WTC11 (cell line): ENCODE results near the gene ZSCAN10. TPM values are rescaled to one million over a fixed set of nuclear protein-coding genes. Genes with fewer than 3 reads are reported as not detected.
A peak's percentile ranks its signal among the peaks of the same experiment; 100 is the strongest.
"Not testable (repeated sequence)": the region's sequence is repeated elsewhere in the genome, so short reads cannot be mapped to it uniquely, and the experiment has no call there.

Experiments
- ATAC-seq: fragments of 200-7000 bp; cut with Tn5 transposase; 2 replicates; pipeline ENCODE4 v1.10.0; 2021; ENCODE audit warnings: mild to moderate bottlenecking, moderate library complexity
- CTCF ChIA-PET: fragments of 300-600 bp; sonication (Branson Sonifier 250); formaldehyde crosslinking; loops from one replicate; lab custom pipeline; 2021; ENCODE audit warnings: antibody characterized with exemption; lab: Charles Lee
- POLR2A ChIA-PET: fragments of 350-600 bp; sonication (Branson Sonifier 250); formaldehyde crosslinking; loops from one replicate; lab custom pipeline; 2021; ENCODE audit warnings: antibody characterized with exemption; lab: Charles Lee
- DNase-seq: peaks from one replicate; pipeline ENCODE4 v3.0.0; 2021; ENCODE audit warnings: low spot score
- H3K27ac Mint-ChIP-seq: 2 replicates; pipeline ENCODE4 v1.8.0; 2021; ENCODE audit warnings: mixed read lengths
- H3K27me3 Mint-ChIP-seq: 2 replicates; pipeline ENCODE4 v1.8.0; 2021; ENCODE audit warnings: low read depth, mild to moderate bottlenecking, moderate library complexity, mixed read lengths
- H3K36me3 Mint-ChIP-seq: 2 replicates; pipeline ENCODE4 v1.8.0; 2021; ENCODE audit warnings: mixed read lengths
- H3K4me1 Mint-ChIP-seq: 2 replicates; pipeline ENCODE4 v1.8.0; 2022; ENCODE audit warnings: mixed read lengths
- H3K4me3 Mint-ChIP-seq: 2 replicates; pipeline ENCODE4 v1.8.0; 2021; ENCODE audit warnings: mild to moderate bottlenecking, moderate library complexity, mixed read lengths
- H3K9me3 Mint-ChIP-seq: 2 replicates; pipeline ENCODE4 v1.8.0; 2021; ENCODE audit warnings: mixed read lengths
- CREM ChIP-seq: sonication (generic); formaldehyde crosslinking; IDR thresholded peaks from 2 replicates; pipeline ENCODE4 v1.8.1; 2022; ENCODE audit warnings: mild to moderate bottlenecking, missing genetic modification reagents, moderate library complexity
- MYBL2 ChIP-seq: sonication (generic); formaldehyde crosslinking; IDR thresholded peaks from 2 replicates; pipeline ENCODE4 v1.8.1; 2023; ENCODE audit warnings: mild to moderate bottlenecking, moderate library complexity, missing genetic modification reagents
- OVOL2 ChIP-seq: fragments of 250-450 bp; sonication (Bioruptor Pico); IDR thresholded peaks from 2 replicates; pipeline ENCODE4 v1.9.0; 2021; ENCODE audit warnings: mild to moderate bottlenecking, borderline replicate concordance
- RORB ChIP-seq: fragments of 250-450 bp; sonication (Bioruptor Pico); IDR thresholded peaks from 2 replicates; pipeline ENCODE4 v1.9.0; 2021; ENCODE audit warnings: mild to moderate bottlenecking
- SP1 ChIP-seq: sonication (generic); formaldehyde crosslinking; conservative IDR thresholded peaks from 2 replicates; pipeline ENCODE4 v1.8.1; 2022; ENCODE audit warnings: missing genetic modification reagents
- TEAD1 ChIP-seq: sonication (generic); formaldehyde crosslinking; IDR thresholded peaks from 2 replicates; pipeline ENCODE4 v1.8.0; 2022; ENCODE audit warnings: mild to moderate bottlenecking, missing genetic modification reagents
- ZNF121 ChIP-seq: sonication (generic); formaldehyde crosslinking; IDR thresholded peaks from 2 replicates; pipeline ENCODE4 v1.8.0; 2023; ENCODE audit warnings: missing genetic modification reagents
- ZNF138 ChIP-seq: sonication (generic); formaldehyde crosslinking; conservative IDR thresholded peaks from 2 replicates; pipeline ENCODE4 v1.8.1; 2022; ENCODE audit warnings: mild to moderate bottlenecking, moderate library complexity, missing genetic modification reagents
- total RNA-seq: library from RNA; stranded (reverse); gene quantifications from 3 replicates; pipeline ENCODE4 v1.2.3, GENCODE V29; 2021
- TF ChIP-seq, protein P1 (sequence below): sonication (generic); formaldehyde crosslinking; IDR thresholded peaks from 2 replicates; pipeline ENCODE4 v1.8.0; 2022; ENCODE audit warnings: mild to moderate bottlenecking, missing genetic modification reagents
- TF ChIP-seq, protein P2 (sequence below): sonication (generic); formaldehyde crosslinking; IDR thresholded peaks from 2 replicates; pipeline ENCODE4 v1.8.0; 2022; ENCODE audit warnings: mild to moderate bottlenecking, missing genetic modification reagents
- TF ChIP-seq, protein P3 (sequence below): sonication (generic); formaldehyde crosslinking; IDR thresholded peaks from 2 replicates; pipeline ENCODE4 v1.8.1; 2023; ENCODE audit warnings: mild to moderate bottlenecking, missing genetic modification reagents

ZSCAN10 gene
- total RNA-seq, 1 experiment from 2014 or later: 263 TPM

DNA sequence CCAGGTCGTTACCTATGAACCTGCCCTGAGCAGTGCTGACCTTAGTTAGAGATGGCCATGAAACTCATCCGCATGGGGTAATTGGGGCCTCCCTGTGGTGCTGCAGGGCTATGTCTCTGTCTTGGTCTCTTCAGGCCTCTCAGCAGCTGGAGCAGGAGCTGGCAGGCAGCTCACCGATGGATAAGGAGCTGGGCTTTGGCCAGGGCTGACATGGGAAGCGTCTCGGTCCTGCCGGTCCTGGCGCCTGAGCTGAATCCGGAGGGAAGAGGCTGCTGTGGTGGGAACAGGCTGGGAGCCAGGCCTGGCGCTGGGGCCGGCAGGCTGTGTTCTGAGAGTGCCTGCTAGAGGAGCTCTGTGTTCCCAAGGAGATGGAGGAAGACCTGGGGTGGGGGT is 23.6 kb downstream of the ZSCAN10 start:
- Mint-ChIP-seq H3K4me3 (no peak overlapping the region), H3K36me3 (no peaks in the 10 kb centered on the region), H3K27ac (no peak overlapping the region), H3K9me3 (no peaks in the 10 kb centered on the region), H3K4me1 (peaks cover 54% of the 10 kb centered on the region), H3K27me3 (peaks cover 12% of the 10 kb centered on the region)
- DNase-seq (no peak), ATAC-seq (peak; percentile 35)
- POLR2A ChIA-PET: interaction anchor here (1.5 kb wide), 1 partner anchor 17 kb away, joined by 5 read pairs; no protein-coding TSS in a partner anchor
- TF ChIP-seq TEAD1 (CRISPR knock-in tag) (no peak), ZNF121 (CRISPR knock-in tag) (no peak), SP1 (CRISPR knock-in tag) (no peak), ZNF138 (CRISPR knock-in tag) (no peak)
- TF ChIP-seq, protein P1, sequence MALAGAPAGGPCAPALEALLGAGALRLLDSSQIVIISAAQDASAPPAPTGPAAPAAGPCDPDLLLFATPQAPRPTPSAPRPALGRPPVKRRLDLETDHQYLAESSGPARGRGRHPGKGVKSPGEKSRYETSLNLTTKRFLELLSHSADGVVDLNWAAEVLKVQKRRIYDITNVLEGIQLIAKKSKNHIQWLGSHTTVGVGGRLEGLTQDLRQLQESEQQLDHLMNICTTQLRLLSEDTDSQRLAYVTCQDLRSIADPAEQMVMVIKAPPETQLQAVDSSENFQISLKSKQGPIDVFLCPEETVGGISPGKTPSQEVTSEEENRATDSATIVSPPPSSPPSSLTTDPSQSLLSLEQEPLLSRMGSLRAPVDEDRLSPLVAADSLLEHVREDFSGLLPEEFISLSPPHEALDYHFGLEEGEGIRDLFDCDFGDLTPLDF (CRISPR knock-in tag): no peak
- TF ChIP-seq, protein P2, sequence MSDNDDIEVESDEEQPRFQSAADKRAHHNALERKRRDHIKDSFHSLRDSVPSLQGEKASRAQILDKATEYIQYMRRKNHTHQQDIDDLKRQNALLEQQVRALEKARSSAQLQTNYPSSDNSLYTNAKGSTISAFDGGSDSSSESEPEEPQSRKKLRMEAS: no peak
- CTCF ChIA-PET: interaction anchor here (1.1 to 6.5 kb wide), 6 partner anchors 12 to 75 kb away, joined by 4 to 59 read pairs (median 11); no protein-coding TSS in a partner anchor

- DNase-seq (no peak), ATAC-seq (no peak)
- H3K36me3 Mint-ChIP-seq: no peaks in the 10 kb centered on the region
- no peaks in the 10 kb centered on the region for H3K9me3 Mint-ChIP-seq
- peaks cover 12% of the 10 kb centered on the region for H3K27me3 Mint-ChIP-seq
- TF ChIP-seq RORB (CRISPR knock-in tag) (no peak), SP1 (CRISPR knock-in tag) (no peak), OVOL2 (no peak), MYBL2 (CRISPR knock-in tag) (no peak), CREM (CRISPR knock-in tag) (no peak)
- POLR2A ChIA-PET: interaction anchor here (1.5 kb wide), 1 partner anchor 16 kb away, joined by 5 read pairs; no protein-coding TSS in a partner anchor
- no peak overlapping the region for H3K4me3 Mint-ChIP-seq
- CTCF ChIA-PET: interaction anchor here (1.1 to 6.5 kb wide), 6 partner anchors 13 to 76 kb away, joined by 4 to 59 read pairs (median 11); no protein-coding TSS in a partner anchor
- peaks cover 57% of the 10 kb centered on the region for H3K4me1 Mint-ChIP-seq
- no peak overlapping the region for H3K27ac Mint-ChIP-seq
Measured at GRCh38 chr16:3074860-3075522, 24.1 kb downstream of the ZSCAN10 start.

DNA sequence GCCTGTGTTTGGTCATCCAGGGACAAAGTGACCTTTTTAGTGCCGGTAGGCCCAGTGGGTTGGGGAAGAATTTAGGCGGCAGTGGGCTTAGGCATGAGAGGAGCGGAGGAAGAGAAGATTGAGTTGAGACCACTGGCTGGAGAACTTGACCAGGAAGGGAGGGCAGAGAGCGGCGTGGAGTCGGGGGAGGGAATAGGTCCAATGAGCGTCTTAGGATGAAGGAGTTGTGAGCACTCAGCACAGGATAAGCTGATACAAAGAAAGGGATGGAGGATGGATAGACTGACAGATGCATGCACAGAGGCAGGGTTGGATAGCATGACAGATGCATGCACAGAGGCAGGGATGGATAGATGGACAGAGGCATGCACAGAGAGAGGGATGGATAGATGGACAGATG is 25.6 kb downstream of the ZSCAN10 start:
- Mint-ChIP-seq H3K4me3 (no peak overlapping the region), H3K4me1 (peaks cover 42% of the 10 kb centered on the region), H3K27ac (no peak overlapping the region), H3K36me3 (no peaks in the 10 kb centered on the region), H3K9me3 (no peaks in the 10 kb centered on the region), H3K27me3 (peaks cover 12% of the 10 kb centered on the region)
- TF ChIP-seq ZNF138 (CRISPR knock-in tag): no peak
- TF ChIP-seq, protein P3, sequence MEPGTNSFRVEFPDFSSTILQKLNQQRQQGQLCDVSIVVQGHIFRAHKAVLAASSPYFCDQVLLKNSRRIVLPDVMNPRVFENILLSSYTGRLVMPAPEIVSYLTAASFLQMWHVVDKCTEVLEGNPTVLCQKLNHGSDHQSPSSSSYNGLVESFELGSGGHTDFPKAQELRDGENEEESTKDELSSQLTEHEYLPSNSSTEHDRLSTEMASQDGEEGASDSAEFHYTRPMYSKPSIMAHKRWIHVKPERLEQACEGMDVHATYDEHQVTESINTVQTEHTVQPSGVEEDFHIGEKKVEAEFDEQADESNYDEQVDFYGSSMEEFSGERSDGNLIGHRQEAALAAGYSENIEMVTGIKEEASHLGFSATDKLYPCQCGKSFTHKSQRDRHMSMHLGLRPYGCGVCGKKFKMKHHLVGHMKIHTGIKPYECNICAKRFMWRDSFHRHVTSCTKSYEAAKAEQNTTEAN: no peak
- ATAC-seq (no peak), DNase-seq (no peak)
- ChIA-PET CTCF (no interaction called here), POLR2A (no interaction called here)

GRCh38 chr16:3072576-3073263 is 26.4 kb downstream of the ZSCAN10 start:
- ATAC-seq (peak; percentile 64), DNase-seq (peak; percentile 45)
- H3K27ac Mint-ChIP-seq, H3K4me3 Mint-ChIP-seq, H3K36me3 Mint-ChIP-seq, H3K9me3 Mint-ChIP-seq, POLR2A ChIA-PET, CTCF ChIA-PET: not testable (repeated sequence)
- peaks cover 35% of the 10 kb centered on the region for H3K4me1 Mint-ChIP-seq
- H3K27me3 Mint-ChIP-seq: peaks cover 12% of the 10 kb centered on the region

DNA sequence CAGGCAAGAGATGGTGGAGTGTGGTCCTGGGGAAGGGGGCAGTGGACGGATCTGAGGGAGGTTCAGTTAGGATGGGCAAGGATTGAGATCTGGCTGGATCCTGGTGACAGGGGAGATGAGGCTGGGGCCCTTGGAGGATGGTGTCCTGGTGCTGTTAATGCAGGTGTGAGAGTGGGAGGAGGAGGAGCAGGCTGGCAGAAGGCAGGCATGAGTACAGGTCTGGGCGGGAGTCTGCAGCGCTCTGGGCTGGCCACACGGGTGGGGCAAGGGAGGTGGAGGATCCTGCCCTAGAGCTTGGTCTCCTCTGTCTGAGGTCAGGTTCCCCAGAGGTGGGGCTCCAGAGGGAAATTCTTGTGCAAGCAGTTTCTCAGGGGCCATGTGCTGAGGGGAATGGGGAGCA is 26.9 kb downstream of the ZSCAN10 start:
- peak; percentile 19 for ATAC-seq
- CTCF ChIA-PET: not testable (repeated sequence)

More for the DNA sequence above, 26.9 kb downstream of the ZSCAN10 start:
- H3K36me3 Mint-ChIP-seq, DNase-seq, H3K9me3 Mint-ChIP-seq, H3K27ac Mint-ChIP-seq, POLR2A ChIA-PET, H3K4me3 Mint-ChIP-seq: not testable (repeated sequence)
- H3K4me1 Mint-ChIP-seq: peaks cover 33% of the 10 kb centered on the region
- H3K27me3 Mint-ChIP-seq: peaks cover 12% of the 10 kb centered on the region
